ENCODE results near the gene LRSAM1. TPM values are rescaled to one million over a fixed set of nuclear protein-coding genes. Genes with fewer than 3 reads are reported as not detected.
A peak's percentile ranks its signal among the peaks of the same experiment; 100 is the strongest.

The LRSAM1 gene
- total RNA-seq, 1 experiment from 2014 or later, result 25.8 TPM

DNA sequence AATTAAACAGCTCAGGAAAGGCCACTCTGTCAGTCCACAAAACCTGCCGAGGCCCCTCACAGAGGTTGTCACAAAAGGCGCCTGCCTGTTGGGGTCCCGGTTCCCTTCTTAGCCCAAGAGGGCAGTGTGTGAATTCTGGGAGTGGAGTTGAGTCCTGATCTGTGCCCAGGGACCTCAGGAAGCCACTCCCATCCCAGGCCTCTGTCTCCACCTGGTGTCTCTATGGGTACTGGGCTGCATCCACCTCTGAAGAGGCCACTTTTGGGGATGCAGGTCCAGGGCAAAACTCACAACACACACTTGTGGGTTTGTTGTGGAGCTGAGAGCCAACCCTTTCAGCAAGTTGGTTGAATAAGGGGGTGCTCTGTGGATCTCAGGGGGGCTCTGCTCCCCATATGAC, 86.5 kb downstream of the LRSAM1 start:
- TF ChIP-seq, protein P1, sequence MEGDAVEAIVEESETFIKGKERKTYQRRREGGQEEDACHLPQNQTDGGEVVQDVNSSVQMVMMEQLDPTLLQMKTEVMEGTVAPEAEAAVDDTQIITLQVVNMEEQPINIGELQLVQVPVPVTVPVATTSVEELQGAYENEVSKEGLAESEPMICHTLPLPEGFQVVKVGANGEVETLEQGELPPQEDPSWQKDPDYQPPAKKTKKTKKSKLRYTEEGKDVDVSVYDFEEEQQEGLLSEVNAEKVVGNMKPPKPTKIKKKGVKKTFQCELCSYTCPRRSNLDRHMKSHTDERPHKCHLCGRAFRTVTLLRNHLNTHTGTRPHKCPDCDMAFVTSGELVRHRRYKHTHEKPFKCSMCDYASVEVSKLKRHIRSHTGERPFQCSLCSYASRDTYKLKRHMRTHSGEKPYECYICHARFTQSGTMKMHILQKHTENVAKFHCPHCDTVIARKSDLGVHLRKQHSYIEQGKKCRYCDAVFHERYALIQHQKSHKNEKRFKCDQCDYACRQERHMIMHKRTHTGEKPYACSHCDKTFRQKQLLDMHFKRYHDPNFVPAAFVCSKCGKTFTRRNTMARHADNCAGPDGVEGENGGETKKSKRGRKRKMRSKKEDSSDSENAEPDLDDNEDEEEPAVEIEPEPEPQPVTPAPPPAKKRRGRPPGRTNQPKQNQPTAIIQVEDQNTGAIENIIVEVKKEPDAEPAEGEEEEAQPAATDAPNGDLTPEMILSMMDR (IDR thresholded peaks at IDR 0.05; ENCODE audit: insufficient read depth in 1 of 2, low read depth in 1 of 2, low read length in 1 of 2, severe bottlenecking in 1 of 2, unreplicated experiment in 1 of 2), result peak in 1 of 2 experiments; percentile 54
- no TSS peak for BruUV-seq (replicated peaks)
- Mint-ChIP-seq H3K36me3 (ENCODE audit: insufficient read depth, unreplicated experiment) (peaks cover 6% of the 10 kb centered on the region), H3K27me3 (ENCODE audit: insufficient read depth, unreplicated experiment) (no peaks in the 10 kb centered on the region), H3K27ac (ENCODE audit: unreplicated experiment) (no peak overlapping the region), H3K4me3 (ENCODE audit: unreplicated experiment) (no peak overlapping the region), H3K9me3 (ENCODE audit: unreplicated experiment) (no peaks in the 10 kb centered on the region), H3K4me1 (ENCODE audit: low read depth, unreplicated experiment) (no peaks in the 10 kb centered on the region)
- no peak overlapping the region for H3K4me3 ChIP-seq (ENCODE audit: low read depth, low read length)
- no peaks in the 10 kb centered on the region for H3K9me3 ChIP-seq
- DNase-seq, result no peak
- POLR2A ChIA-PET, result no interaction called here
- H3K4me1 ChIP-seq, result no peaks in the 10 kb centered on the region
- no peaks in the 10 kb centered on the region for H3K27me3 ChIP-seq (replicated peaks; ENCODE audit: control insufficient read depth, insufficient read depth, low read length)
- no peaks in the 10 kb centered on the region for H3K36me3 ChIP-seq (ENCODE audit: control insufficient read depth, insufficient read depth, low read length)
- intact Hi-C loops (cut with micrococcal nuclease; ENCODE audit: unreplicated experiment), result no loop called here
- CTCF ChIA-PET, result interaction anchor here (0.7 kb wide), 1 partner anchor 8 kb away, joined by 3 read pairs; no protein-coding TSS in a partner anchor

DNA sequence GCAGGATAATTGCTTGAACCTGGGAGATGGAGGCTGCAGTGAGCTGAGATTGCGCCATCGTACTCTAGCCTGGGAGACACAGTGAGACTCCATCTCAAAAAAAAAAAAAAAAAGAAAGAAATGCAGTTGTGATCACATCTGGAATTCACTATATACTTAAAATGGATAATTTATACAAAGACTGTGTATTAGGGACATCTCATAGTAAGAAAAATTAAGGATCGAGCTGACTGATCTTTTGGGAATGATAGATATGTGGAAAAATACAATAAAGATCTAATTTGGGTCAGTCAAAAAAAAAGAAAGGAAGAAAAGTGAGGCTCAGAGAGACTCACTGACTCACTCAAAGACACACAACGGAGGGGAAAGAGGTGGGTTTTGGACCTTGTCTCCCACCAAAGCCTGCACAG, 87.5 kb downstream of the LRSAM1 start:
- no peaks in the 10 kb centered on the region for H3K9me3 ChIP-seq
- Mint-ChIP-seq H3K9me3 (ENCODE audit: unreplicated experiment) (no peaks in the 10 kb centered on the region), H3K4me3 (ENCODE audit: unreplicated experiment) (no peak overlapping the region), H3K27me3 (ENCODE audit: insufficient read depth, unreplicated experiment) (no peaks in the 10 kb centered on the region), H3K36me3 (ENCODE audit: insufficient read depth, unreplicated experiment) (peaks cover 6% of the 10 kb centered on the region), H3K27ac (ENCODE audit: unreplicated experiment) (no peak overlapping the region), H3K4me1 (ENCODE audit: low read depth, unreplicated experiment) (peaks cover 7% of the 10 kb centered on the region)
- TF ChIP-seq, protein P1 (IDR thresholded peaks at IDR 0.05; ENCODE audit: insufficient read depth in 1 of 2, low read depth in 1 of 2, low read length in 1 of 2, severe bottlenecking in 1 of 2, unreplicated experiment in 1 of 2), result no peak
- ChIA-PET POLR2A (no interaction called here), CTCF (no interaction called here)
- DNase-seq, result no peak
- no peak overlapping the region for H3K4me3 ChIP-seq (ENCODE audit: low read depth, low read length)
- no peaks in the 10 kb centered on the region for H3K27me3 ChIP-seq (replicated peaks; ENCODE audit: control insufficient read depth, insufficient read depth, low read length)
- H3K36me3 ChIP-seq (ENCODE audit: control insufficient read depth, insufficient read depth, low read length), result no peaks in the 10 kb centered on the region
- BruUV-seq (replicated peaks), result no TSS peak
- no peaks in the 10 kb centered on the region for H3K4me1 ChIP-seq
- intact Hi-C loops (cut with micrococcal nuclease; ENCODE audit: unreplicated experiment), result no loop called here

DNA sequence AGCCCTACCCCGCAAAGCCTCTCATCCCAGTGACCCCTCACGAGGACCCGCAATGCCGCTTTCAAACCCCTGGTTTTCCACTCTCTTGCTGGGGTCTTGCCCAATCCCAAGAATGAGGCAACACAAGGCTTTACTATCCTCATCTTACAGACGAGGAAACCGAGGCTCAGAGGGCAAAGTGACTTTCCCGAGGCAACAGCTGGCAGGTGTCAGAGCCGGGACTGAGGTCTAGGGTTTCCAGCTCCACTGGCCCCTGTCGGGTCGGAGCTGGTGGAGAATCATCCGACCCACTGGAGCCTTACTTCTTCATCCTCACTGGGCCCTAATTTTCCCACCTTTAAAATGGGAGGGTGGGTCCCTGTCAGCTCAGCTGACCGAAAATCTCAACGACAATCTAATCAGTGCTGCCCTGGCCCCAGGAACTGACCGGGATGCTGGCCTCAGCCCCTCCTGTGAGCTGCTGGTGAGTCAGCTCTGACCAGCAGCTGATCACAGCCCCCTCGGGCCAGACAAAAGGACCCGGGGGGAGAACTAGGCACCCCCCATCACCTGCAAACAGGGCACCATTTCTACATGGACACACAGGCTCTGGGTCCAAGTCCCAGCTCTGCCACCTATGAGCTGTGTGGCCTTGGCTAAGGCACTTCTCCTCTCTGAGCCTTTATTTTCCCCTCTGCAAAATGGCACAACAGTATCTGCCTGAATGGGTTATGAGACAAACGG, 88.1 kb downstream of the LRSAM1 start:
- Mint-ChIP-seq H3K36me3 (ENCODE audit: insufficient read depth, unreplicated experiment) (peaks cover 6% of the 10 kb centered on the region), H3K27ac (ENCODE audit: unreplicated experiment) (no peak overlapping the region), H3K4me3 (ENCODE audit: unreplicated experiment) (no peak overlapping the region), H3K4me1 (ENCODE audit: low read depth, unreplicated experiment) (peaks cover 8% of the 10 kb centered on the region), H3K9me3 (ENCODE audit: unreplicated experiment) (no peaks in the 10 kb centered on the region), H3K27me3 (ENCODE audit: insufficient read depth, unreplicated experiment) (no peaks in the 10 kb centered on the region)
- no peak for DNase-seq
- intact Hi-C loops (cut with micrococcal nuclease; ENCODE audit: unreplicated experiment), result no loop called here
- no TSS peak for BruUV-seq (replicated peaks)
- H3K4me1 ChIP-seq, result peaks cover under 1% of the 10 kb centered on the region; the same call in 1 of the 2 replicates
- POLR2A ChIA-PET, result no interaction called here
- H3K36me3 ChIP-seq (ENCODE audit: control insufficient read depth, insufficient read depth, low read length), result no peaks in the 10 kb centered on the region
- H3K4me3 ChIP-seq (ENCODE audit: low read depth, low read length), result no peak overlapping the region
- TF ChIP-seq, protein P1 (IDR thresholded peaks at IDR 0.05; ENCODE audit: insufficient read depth in 1 of 2, low read depth in 1 of 2, low read length in 1 of 2, severe bottlenecking in 1 of 2, unreplicated experiment in 1 of 2), result no peak
- H3K27me3 ChIP-seq (replicated peaks; ENCODE audit: control insufficient read depth, insufficient read depth, low read length), result no peaks in the 10 kb centered on the region
- CTCF ChIA-PET, result no interaction called here
- H3K9me3 ChIP-seq, result no peaks in the 10 kb centered on the region

Measured in Caco-2 (cell line).